MM.1S (cell line): Measurements from ENCODE around the gene CES5A.

Source experiments
- DNase-seq: peaks from one replicate; pipeline ENCODE4 v3.0.0-alpha.2; 2015
- H2AFZ ChIP-seq: fragments of 300-600 bp; sonication (generic); 2 replicates; pipeline ENCODE4 v1.6.0; 2016; ENCODE audit warnings: antibody characterized with exemption, low read length
- H3F3A ChIP-seq: fragments of 300-600 bp; sonication (generic); 2 replicates; pipeline ENCODE4 v1.6.1; 2016; ENCODE audit warnings: mild to moderate bottlenecking, antibody characterized with exemption, low read length, moderate library complexity, mixed read lengths; ENCODE audit not compliant: insufficient read depth
- H3K27ac ChIP-seq: fragments of 300-600 bp; sonication (generic); 2 replicates; pipeline ENCODE4 v1.5.1; 2016; ENCODE audit warnings: mild to moderate bottlenecking, low read length
- H3K27me3 ChIP-seq: fragments of 300-600 bp; sonication (generic); replicated peaks from 2 replicates; pipeline ENCODE4 v1.6.0; 2016; ENCODE audit warnings: low read length; ENCODE audit not compliant: insufficient read depth
- H3K36me3 ChIP-seq: fragments of 300-600 bp; sonication (generic); replicated peaks from 2 replicates; pipeline ENCODE4 v1.6.1; 2016; ENCODE audit warnings: mild to moderate bottlenecking, low read length, mixed read lengths; ENCODE audit not compliant: insufficient read depth
- H3K4me1 ChIP-seq: fragments of 300-600 bp; sonication (generic); 2 replicates; pipeline ENCODE4 v1.6.1; 2016; ENCODE audit warnings: low read length, mixed read lengths
- H3K4me2 ChIP-seq: fragments of 300-600 bp; sonication (generic); 2 replicates; pipeline ENCODE4 v1.6.0; 2016; ENCODE audit warnings: low read depth, low read length
- H3K4me3 ChIP-seq: fragments of 300-600 bp; sonication (generic); 2 replicates; pipeline ENCODE4 v1.5.1; 2016; ENCODE audit warnings: low read length, mixed read lengths
- H3K79me2 ChIP-seq: fragments of 300-600 bp; sonication (generic); 2 replicates; pipeline ENCODE4 v1.6.1; 2016; ENCODE audit warnings: mixed run types, low read length, mixed read lengths
- H3K9ac ChIP-seq: fragments of 300-600 bp; sonication (generic); 2 replicates; pipeline ENCODE4 v1.6.1; 2016; ENCODE audit warnings: low read length, mixed read lengths
- H3K9me2 ChIP-seq: fragments of 300-600 bp; sonication (generic); replicated peaks from 2 replicates; pipeline ENCODE4 v1.6.1; 2016; ENCODE audit warnings: mild to moderate bottlenecking, low read length, mixed read lengths; ENCODE audit not compliant: insufficient read depth
- H3K9me3 ChIP-seq: fragments of 300-600 bp; sonication (generic); replicated peaks from 2 replicates; pipeline ENCODE4 v1.6.1; 2016; ENCODE audit warnings: mild to moderate bottlenecking, low read length, mixed read lengths; ENCODE audit not compliant: insufficient read depth
- H4K20me1 ChIP-seq: fragments of 300-600 bp; sonication (generic); 2 replicates; pipeline ENCODE4 v1.6.1; 2016; ENCODE audit warnings: mild to moderate bottlenecking, low read length, moderate library complexity, mixed read lengths; ENCODE audit not compliant: insufficient read depth
- EZH2 ChIP-seq: fragments of 300-600 bp; sonication (generic); optimal IDR thresholded peaks from 2 replicates; pipeline ENCODE3; 2017; ENCODE audit warnings: low read depth, mild to moderate bottlenecking, antibody characterized with exemption, low read length, mixed read lengths
- EZH2phosphoT487 ChIP-seq: fragments of 300-600 bp; sonication (generic); IDR thresholded peaks from 2 replicates; pipeline ENCODE4 v1.6.1; 2018; ENCODE audit warnings: antibody characterized with exemption, low read length
- TF ChIP-seq, protein P1 (sequence below): fragments of 300-600 bp; sonication (generic); IDR thresholded peaks from 2 replicates; pipeline ENCODE4 v1.5.1; 2016; ENCODE audit warnings: antibody characterized with exemption, low read length, mixed read lengths

Gene CES5A

DNA sequence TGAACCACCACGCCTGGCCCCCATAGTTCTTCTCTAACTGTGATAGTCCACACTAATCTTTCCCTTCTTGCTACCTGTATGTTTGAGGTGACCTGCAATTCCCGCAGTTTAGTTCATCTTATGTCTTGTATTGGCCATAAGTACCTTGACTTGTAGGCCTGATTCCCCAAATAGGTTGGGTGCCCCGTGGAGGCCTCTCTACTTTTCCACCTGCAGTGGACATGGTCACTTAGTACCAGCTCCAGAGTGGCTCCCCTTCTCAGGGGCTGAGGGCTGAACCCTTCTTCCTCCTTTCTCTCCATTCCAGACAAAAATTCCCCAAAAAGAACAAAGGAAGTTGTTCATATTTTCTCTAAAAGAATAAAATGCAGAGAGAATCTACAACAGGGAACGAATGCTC, 33.5 kb upstream of the CES5A start:
- H3K27ac ChIP-seq = no peak overlapping the region
- H3K79me2 ChIP-seq = no peaks in the 10 kb centered on the region
- no peak overlapping the region for H3K9ac ChIP-seq
- no peak overlapping the region for H3K4me3 ChIP-seq
- no peaks in the 10 kb centered on the region for H3K36me3 ChIP-seq
- no peaks in the 10 kb centered on the region for H3K4me1 ChIP-seq
- H4K20me1 ChIP-seq = no peaks in the 10 kb centered on the region
- no peaks in the 10 kb centered on the region for H3K9me2 ChIP-seq
- H2AFZ ChIP-seq = no peak overlapping the region
- no peaks in the 10 kb centered on the region for H3K9me3 ChIP-seq
- TF ChIP-seq EZH2 = no peak
- TF ChIP-seq, protein P1, sequence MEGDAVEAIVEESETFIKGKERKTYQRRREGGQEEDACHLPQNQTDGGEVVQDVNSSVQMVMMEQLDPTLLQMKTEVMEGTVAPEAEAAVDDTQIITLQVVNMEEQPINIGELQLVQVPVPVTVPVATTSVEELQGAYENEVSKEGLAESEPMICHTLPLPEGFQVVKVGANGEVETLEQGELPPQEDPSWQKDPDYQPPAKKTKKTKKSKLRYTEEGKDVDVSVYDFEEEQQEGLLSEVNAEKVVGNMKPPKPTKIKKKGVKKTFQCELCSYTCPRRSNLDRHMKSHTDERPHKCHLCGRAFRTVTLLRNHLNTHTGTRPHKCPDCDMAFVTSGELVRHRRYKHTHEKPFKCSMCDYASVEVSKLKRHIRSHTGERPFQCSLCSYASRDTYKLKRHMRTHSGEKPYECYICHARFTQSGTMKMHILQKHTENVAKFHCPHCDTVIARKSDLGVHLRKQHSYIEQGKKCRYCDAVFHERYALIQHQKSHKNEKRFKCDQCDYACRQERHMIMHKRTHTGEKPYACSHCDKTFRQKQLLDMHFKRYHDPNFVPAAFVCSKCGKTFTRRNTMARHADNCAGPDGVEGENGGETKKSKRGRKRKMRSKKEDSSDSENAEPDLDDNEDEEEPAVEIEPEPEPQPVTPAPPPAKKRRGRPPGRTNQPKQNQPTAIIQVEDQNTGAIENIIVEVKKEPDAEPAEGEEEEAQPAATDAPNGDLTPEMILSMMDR = no peak
- no peak for TF ChIP-seq EZH2phosphoT487
- no peaks in the 10 kb centered on the region for H3K27me3 ChIP-seq
- no peak for DNase-seq
- H3F3A ChIP-seq = no peaks in the 10 kb centered on the region
- no peak overlapping the region for H3K4me2 ChIP-seq

DNA sequence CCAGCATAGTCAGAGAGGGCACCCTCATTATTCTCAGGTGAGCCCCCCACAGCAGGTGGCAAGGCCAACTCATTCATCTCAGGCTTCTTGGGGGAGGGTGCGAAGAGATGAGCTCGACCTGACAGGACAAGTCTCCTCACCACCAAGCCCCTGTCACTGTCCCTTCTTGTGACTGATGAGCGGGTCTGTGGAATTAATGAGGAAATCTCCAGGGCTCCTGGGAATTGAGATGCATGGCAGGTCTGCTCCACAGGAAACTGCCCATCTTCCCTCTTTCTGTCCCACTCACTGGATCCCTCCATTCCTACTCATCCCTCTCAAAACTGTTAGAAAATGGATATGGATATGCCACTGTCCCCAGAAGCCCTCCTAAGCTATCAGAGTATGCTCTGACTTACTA, 32.5 kb upstream of the CES5A start:
- Histone ChIP-seq H3K9ac (no peak overlapping the region), H3K27ac (no peak overlapping the region), H3K4me3 (no peak overlapping the region), H3K27me3 (no peaks in the 10 kb centered on the region), H3K79me2 (no peaks in the 10 kb centered on the region), H3K9me2 (no peaks in the 10 kb centered on the region), H3K9me3 (no peaks in the 10 kb centered on the region), H3F3A (no peaks in the 10 kb centered on the region), H2AFZ (no peak overlapping the region), H3K36me3 (no peaks in the 10 kb centered on the region), H3K4me2 (no peak overlapping the region), H3K4me1 (no peaks in the 10 kb centered on the region), H4K20me1 (no peaks in the 10 kb centered on the region)
- TF ChIP-seq, protein P1 = no peak
- TF ChIP-seq EZH2phosphoT487 (no peak), EZH2 (no peak)
- DNase-seq = no peak

DNA sequence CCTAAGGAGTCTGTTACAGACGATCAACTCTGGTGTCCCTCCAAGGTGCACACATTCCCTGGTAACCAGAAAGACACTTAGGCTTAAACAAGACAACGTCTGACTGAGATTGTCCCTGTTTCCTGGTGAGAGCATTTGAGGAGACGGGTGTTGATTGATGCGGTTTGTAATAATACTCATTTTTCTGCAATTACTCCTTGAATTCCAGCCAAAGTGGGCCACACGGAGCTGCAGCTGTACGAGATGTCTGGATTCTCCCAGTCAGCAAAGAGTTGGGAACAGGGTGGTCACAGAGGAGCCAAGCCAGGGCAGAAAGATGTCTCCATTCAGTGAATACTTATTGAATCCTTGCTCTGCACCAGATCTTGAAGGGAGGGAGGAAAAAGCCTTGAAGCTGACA, 30.9 kb upstream of the CES5A start:
- Histone ChIP-seq H4K20me1 (no peaks in the 10 kb centered on the region), H3K36me3 (no peaks in the 10 kb centered on the region), H3K4me2 (no peak overlapping the region), H3K27me3 (no peaks in the 10 kb centered on the region), H2AFZ (no peak overlapping the region), H3K27ac (no peak overlapping the region), H3F3A (no peaks in the 10 kb centered on the region), H3K4me1 (no peaks in the 10 kb centered on the region), H3K79me2 (no peaks in the 10 kb centered on the region), H3K4me3 (no peak overlapping the region), H3K9ac (no peak overlapping the region), H3K9me3 (no peaks in the 10 kb centered on the region), H3K9me2 (no peaks in the 10 kb centered on the region)
- TF ChIP-seq, protein P1 = no peak
- TF ChIP-seq EZH2 (no peak), EZH2phosphoT487 (no peak)
- no peak for DNase-seq
